22Rv1 (cell line): Measurements from ENCODE around the gene FANCI.

Experiments used
- H3K27ac ChIP-seq: fragments of 450-650 bp; 2 replicates; pipeline ENCODE4 v1.5.1; 2017
- CTCF ChIP-seq: fragments of 450-650 bp; IDR thresholded peaks from 2 replicates; pipeline ENCODE4 v1.5.1; 2017; ENCODE audit warnings: mild to moderate bottlenecking
- ZFX ChIP-seq: fragments of 450-650 bp; IDR thresholded peaks from 2 replicates; pipeline ENCODE4 v1.6.1; 2017; ENCODE audit warnings: antibody characterized with exemption, borderline replicate concordance

The FANCI gene

GRCh38 chr15:89293012-89293411, 49.2 kb downstream of the FANCI start:
- TF ChIP-seq CTCF (0 out of 2 replicates have a peak, but pooled peaks have one; percentile 8), ZFX (no peak)
- no peak overlapping the region for H3K27ac ChIP-seq

- no peak overlapping the region for H3K27ac ChIP-seq
- peak; percentile 12; the same call in 1 of the 2 replicates for TF ChIP-seq CTCF
- TF ChIP-seq ZFX: no peak
Observed at GRCh38 chr15:89299896-89300295, 56.1 kb downstream of the FANCI start.

- TF ChIP-seq CTCF: no peak
- no peak for TF ChIP-seq ZFX
- H3K27ac ChIP-seq: no peak overlapping the region
Observed at GRCh38 chr15:89301304-89302089, 57.7 kb downstream of the FANCI start.

- TF ChIP-seq CTCF (no peak), ZFX (no peak)
- no peak overlapping the region for H3K27ac ChIP-seq
Observed at GRCh38 chr15:89303986-89304385, 60.2 kb downstream of the FANCI start.

- TF ChIP-seq CTCF (no peak), ZFX (no peak)
- no peak overlapping the region for H3K27ac ChIP-seq
Observed at GRCh38 chr15:89305395-89305794, 61.6 kb downstream of the FANCI start.

GRCh38 chr15:89307046-89307587, 63.3 kb downstream of the FANCI start:
- TF ChIP-seq ZFX: no peak
- no peak for TF ChIP-seq CTCF
- no peak overlapping the region for H3K27ac ChIP-seq

- H3K27ac ChIP-seq: no peak overlapping the region
- TF ChIP-seq CTCF: no peak
- TF ChIP-seq ZFX: no peak
Observed at GRCh38 chr15:89307791-89308190, 64.0 kb downstream of the FANCI start.
